H9 (cell line): ENCODE results near the gene BMP7. TPM values are rescaled to one million over a fixed set of nuclear protein-coding genes. Genes with fewer than 3 reads are reported as not detected.

Experiments
- DNase-seq: peaks from one replicate; pipeline ENCODE4 v3.0.0-alpha.2; 2017
- H2AFZ ChIP-seq: one replicate; pipeline ENCODE4 v1.6.1; 2013; ENCODE audit warnings: mild to moderate bottlenecking, low read length, control low read depth, moderate library complexity
- H2AK5ac ChIP-seq: 2 replicates; pipeline ENCODE4 v1.6.1; 2013; ENCODE audit warnings: low read length, control low read depth, mixed read lengths; ENCODE audit not compliant: insufficient read length
- H2BK120ac ChIP-seq: one replicate; pipeline ENCODE4 v1.6.1; 2013; ENCODE audit warnings: low read depth, mild to moderate bottlenecking, low read length, control low read depth, inconsistent platforms; ENCODE audit not compliant: poor library complexity, severe bottlenecking
- H2BK12ac ChIP-seq: 2 replicates; pipeline ENCODE4 v1.6.1; 2013; ENCODE audit warnings: low read length, control low read depth, mixed read lengths, low read depth; ENCODE audit not compliant: insufficient read length
- H2BK15ac ChIP-seq: 2 replicates; pipeline ENCODE4 v1.6.1; 2013; ENCODE audit warnings: low read depth, low read length, control low read depth
- H2BK20ac ChIP-seq: one replicate; pipeline ENCODE4 v1.6.1; 2013; ENCODE audit warnings: low read depth, mild to moderate bottlenecking, low read length, control low read depth, inconsistent platforms; ENCODE audit not compliant: poor library complexity, severe bottlenecking
- H2BK5ac ChIP-seq: 2 replicates; pipeline ENCODE4 v1.6.1; 2013; ENCODE audit warnings: low read length, control low read depth, mixed read lengths; ENCODE audit not compliant: insufficient read length
- H3K14ac ChIP-seq: 2 replicates; pipeline ENCODE4 v1.6.1; 2013; ENCODE audit warnings: low read length, control low read depth; ENCODE audit not compliant: insufficient read depth
- H3K18ac ChIP-seq: 2 replicates; pipeline ENCODE4 v1.6.1; 2013; ENCODE audit warnings: low read depth, mild to moderate bottlenecking, mixed read lengths, low read length, control low read depth; ENCODE audit not compliant: insufficient read length
- H3K23ac ChIP-seq: 2 replicates; pipeline ENCODE4 v1.6.1; 2013; ENCODE audit warnings: low read length, control low read depth, mixed read lengths, low read depth; ENCODE audit not compliant: insufficient read length
- H3K23me2 ChIP-seq: 2 replicates; pipeline ENCODE4 v1.6.1; 2013; ENCODE audit warnings: low read depth, mild to moderate bottlenecking, mixed read lengths, low read length, control low read depth; ENCODE audit not compliant: insufficient read length, poor library complexity, severe bottlenecking
- H3K27ac ChIP-seq: 2 replicates; pipeline ENCODE4 v1.5.1; 2013; ENCODE audit warnings: low read length, control low read depth, mixed read lengths, low read depth; ENCODE audit not compliant: insufficient read length
- H3K27me3 ChIP-seq: 2 replicates; pipeline ENCODE4 v1.6.1; 2013; ENCODE audit warnings: low read length, control low read depth, inconsistent platforms; ENCODE audit not compliant: insufficient read depth
- H3K4ac ChIP-seq: 2 replicates; pipeline ENCODE4 v1.6.1; 2013; ENCODE audit warnings: low read depth, mild to moderate bottlenecking, control low read depth, inconsistent platforms, low read length, moderate library complexity
- H3K4me1 ChIP-seq: 2 replicates; pipeline ENCODE4 v1.6.1; 2013; ENCODE audit warnings: low read length, control low read depth, inconsistent platforms; ENCODE audit not compliant: insufficient read depth
- H3K4me2 ChIP-seq: 2 replicates; pipeline ENCODE4 v1.6.1; 2013; ENCODE audit warnings: low read length, control low read depth, mixed read lengths; ENCODE audit not compliant: insufficient read length, insufficient read depth
- H3K56ac ChIP-seq: 2 replicates; pipeline ENCODE4 v1.6.1; 2013; ENCODE audit warnings: low read depth, mild to moderate bottlenecking, mixed read lengths, low read length, control low read depth; ENCODE audit not compliant: insufficient read length
- H3K79me1 ChIP-seq: 2 replicates; pipeline ENCODE4 v1.6.1; 2013; ENCODE audit warnings: low read depth, mild to moderate bottlenecking, moderate library complexity, low read length, control low read depth, inconsistent platforms; ENCODE audit not compliant: insufficient read depth, poor library complexity, severe bottlenecking
- H3K79me2 ChIP-seq: 2 replicates; pipeline ENCODE4 v1.6.1; 2013; ENCODE audit warnings: low read length, control low read depth, inconsistent platforms; ENCODE audit not compliant: insufficient read depth
- H3K9ac ChIP-seq: 2 replicates; pipeline ENCODE4 v1.6.1; 2013; ENCODE audit warnings: low read length, control low read depth, mixed read lengths; ENCODE audit not compliant: insufficient read length; ENCODE audit errors: extremely low read depth
- H3K9me3 ChIP-seq: one replicate; pipeline ENCODE4 v1.6.1; 2013; ENCODE audit warnings: low read depth, low read length, inconsistent platforms; ENCODE audit not compliant: control insufficient read depth
- H3T11ph ChIP-seq: one replicate; pipeline ENCODE4 v1.6.1; 2013; ENCODE audit warnings: mild to moderate bottlenecking, low read length, control low read depth, inconsistent platforms
- H4K20me1 ChIP-seq: one replicate; pipeline ENCODE4 v1.6.1; 2013; ENCODE audit not compliant: control insufficient read depth, insufficient read length, insufficient read depth
- H4K5ac ChIP-seq: 2 replicates; pipeline ENCODE4 v1.6.1; 2013; ENCODE audit warnings: low read depth, mild to moderate bottlenecking, mixed read lengths, low read length, control low read depth; ENCODE audit not compliant: insufficient read length
- H4K8ac ChIP-seq: replicated peaks from 2 replicates; pipeline ENCODE4 v1.6.1; 2013; ENCODE audit warnings: low read length, control low read depth, mixed read lengths, low read depth; ENCODE audit not compliant: insufficient read length
- H4K91ac ChIP-seq: 2 replicates; pipeline ENCODE4 v1.6.1; 2013; ENCODE audit warnings: low read depth, mild to moderate bottlenecking, moderate library complexity, mixed read lengths, low read length, control low read depth; ENCODE audit not compliant: insufficient read length
- H3K27ac Mint-ChIP-seq, 3 experiments: 2 replicates in 2 of 3; 3 replicates in 1 of 3; pipeline ENCODE4 v1.8.0; 2020 to 2021; ENCODE audit warnings: mixed read lengths in 3 of 3, mild to moderate bottlenecking in 1 of 3, moderate library complexity in 1 of 3
- H3K27me3 Mint-ChIP-seq: 2 replicates; pipeline ENCODE4 v1.8.0; 2021; ENCODE audit warnings: low read depth, mild to moderate bottlenecking, moderate library complexity, mixed read lengths
- H3K36me3 Mint-ChIP-seq, 3 experiments: 2 replicates in 2 of 3; 3 replicates in 1 of 3; pipeline ENCODE4 v1.8.0; 2020 to 2021; ENCODE audit warnings: low read depth in 3 of 3, mixed read lengths in 3 of 3; ENCODE audit not compliant: insufficient read depth in 1 of 3
- H3K4me1 Mint-ChIP-seq, 2 experiments: 2 replicates each; pipeline ENCODE4 v1.8.0; 2020; ENCODE audit warnings: mixed read lengths in 2 of 2
- H3K4me3 Mint-ChIP-seq, 2 experiments: 2 replicates in 1 of 2; 3 replicates in 1 of 2; pipeline ENCODE4 v1.8.0; 2020 to 2021; ENCODE audit warnings: mild to moderate bottlenecking in 2 of 2, mixed read lengths in 2 of 2, moderate library complexity in 1 of 2
- H3K9me3 Mint-ChIP-seq, 2 experiments: 2 replicates in 1 of 2; 3 replicates in 1 of 2; pipeline ENCODE4 v1.8.0; 2020; ENCODE audit warnings: mild to moderate bottlenecking in 2 of 2, mixed read lengths in 2 of 2, moderate library complexity in 1 of 2
- CTCF ChIP-seq: fragments of 200-600 bp; sonication (generic); conservative IDR thresholded peaks from 3 replicates; pipeline ENCODE4 v1.8.0; 2021; ENCODE audit warnings: antibody characterized with exemption, mild to moderate bottlenecking
- WGBS: extraction: QIAGEN DNeasy Blood & Tissue Kit; methylation state at CpG from one replicate; pipeline ENCODE4 v1.1.7; 2013; ENCODE audit warnings: missing lambda C conversion rate, low lambda C conversion rate, mixed read lengths; ENCODE audit not compliant: insufficient read length; ENCODE audit errors: extremely low coverage; 5-methylcytosine and 5-hydroxymethylcytosine counted together
- total RNA-seq: library from RNA; stranded (reverse); gene quantifications from 2 replicates; pipeline ENCODE4 v1.2.1, GENCODE V29; 2021

BMP7 gene
- total RNA-seq, 1 experiment from 2014 or later = 17.7 TPM

GRCh38 chr20:57288651-57289277 is 22.3 kb upstream of the BMP7 start:
- DNase-seq = no peak
- Histone ChIP-seq H3K4ac (no peak overlapping the region), H4K8ac (no peak overlapping the region), H2BK12ac (no peak overlapping the region), H4K91ac (no peak overlapping the region), H2AFZ (no peak overlapping the region), H4K20me1 (no peaks in the 10 kb centered on the region), H3K14ac (no peak overlapping the region), H4K5ac (no peak overlapping the region), H3K18ac (no peak overlapping the region), H2BK120ac (no peak overlapping the region), H3K23ac (no peak overlapping the region), H3K56ac (no peak overlapping the region), H3K23me2 (no peaks in the 10 kb centered on the region), H3K9me3 (no peaks in the 10 kb centered on the region), H2BK5ac (no peak overlapping the region), H3K27ac (no peak overlapping the region), H2AK5ac (no peak overlapping the region), H3K27me3 (no peaks in the 10 kb centered on the region), H3K4me1 (0 out of 2 replicates have a peak, but pooled peaks cover 1% of the 10 kb centered on the region), H2BK15ac (no peak overlapping the region), H3K9ac (no peak overlapping the region), H3T11ph (no peak overlapping the region), H3K4me2 (no peak overlapping the region), H2BK20ac (no peak overlapping the region), H3K79me2 (no peaks in the 10 kb centered on the region), H3K79me1 (no peaks in the 10 kb centered on the region)
- no peak for TF ChIP-seq CTCF
- Mint-ChIP-seq H3K27ac (no peak overlapping the region), H3K4me1 (peaks cover 32 to 58% of the 10 kb centered on the region in 2 experiments), H3K9me3 (no peaks in the 10 kb centered on the region; a peak in 1 of 5 replicates), H3K4me3 (no peak overlapping the region), H3K27me3 (peaks cover 16% of the 10 kb centered on the region), H3K36me3 (no peaks in the 10 kb centered on the region; a peak in 1 of 7 replicates)
- WGBS = no CpG with 5 or more reads among the region's 16 CpGs
